KG1 (cell line): ENCODE data around the gene ZBTB16.

Experiments used
- DNase-seq: peaks from one replicate; lab custom pipeline; 2025; lab: John Stamatoyannopoulos, UW

Gene ZBTB16

GRCh38 chr11:114243461-114244372 lies 184.2 kb downstream of the ZBTB16 start:
- DNase-seq = no peak

GRCh38 chr11:114244726-114245394 lies 185.3 kb downstream of the ZBTB16 start:
- no peak for DNase-seq

- DNase-seq = no peak
Observed at GRCh38 chr11:114246321-114247069, 187.0 kb downstream of the ZBTB16 start.

- no peak for DNase-seq
Observed at GRCh38 chr11:114247070-114247789, 187.7 kb downstream of the ZBTB16 start.

- DNase-seq = no peak
Observed at GRCh38 chr11:114250180-114250579, 190.7 kb downstream of the ZBTB16 start.

- DNase-seq = no peak
Observed at GRCh38 chr11:114250993-114251814, 191.7 kb downstream of the ZBTB16 start.

GRCh38 chr11:114251815-114252337 lies 192.4 kb downstream of the ZBTB16 start:
- DNase-seq = no peak

- DNase-seq = no peak
Observed at GRCh38 chr11:114252767-114253166, 193.3 kb downstream of the ZBTB16 start.

GRCh38 chr11:114253771-114254170 lies 194.3 kb downstream of the ZBTB16 start:
- DNase-seq = no peak

GRCh38 chr11:114254571-114255146 lies 195.1 kb downstream of the ZBTB16 start:
- no peak for DNase-seq

- DNase-seq = no peak
Observed at GRCh38 chr11:114255289-114255688, 195.8 kb downstream of the ZBTB16 start.

- no peak for DNase-seq
Observed at GRCh38 chr11:114256176-114256966, 196.9 kb downstream of the ZBTB16 start.

GRCh38 chr11:114256967-114257286 lies 197.4 kb downstream of the ZBTB16 start:
- no peak for DNase-seq

GRCh38 chr11:114257621-114258558 lies 198.4 kb downstream of the ZBTB16 start:
- DNase-seq = no peak

GRCh38 chr11:114258696-114259095 lies 199.2 kb downstream of the ZBTB16 start:
- DNase-seq = peak; percentile 39

GRCh38 chr11:114259124-114259526 lies 199.6 kb downstream of the ZBTB16 start:
- no peak for DNase-seq

GRCh38 chr11:114259551-114259983 lies 200.1 kb downstream of the ZBTB16 start:
- DNase-seq = no peak

- no peak for DNase-seq
Observed at GRCh38 chr11:114260077-114260476, 200.6 kb downstream of the ZBTB16 start.
